GM19238 (cell line): ENCODE results near the gene GAK.
"Not testable (repeated sequence)": the region's sequence is repeated elsewhere in the genome, so short reads cannot be mapped to it uniquely, and the experiment has no call there.

ENCODE experiments used
- DNase-seq: peaks from one replicate; pipeline ENCODE4 v3.0.0; 2011; ENCODE audit warnings: low spot score; ENCODE audit not compliant: insufficient read length

The GAK gene

GRCh38 chr4:819401-820229 lies 112.5 kb downstream of the GAK start:
- no peak for DNase-seq

- no peak for DNase-seq
Measured at GRCh38 chr4:818106-818921, 113.8 kb downstream of the GAK start.

DNA sequence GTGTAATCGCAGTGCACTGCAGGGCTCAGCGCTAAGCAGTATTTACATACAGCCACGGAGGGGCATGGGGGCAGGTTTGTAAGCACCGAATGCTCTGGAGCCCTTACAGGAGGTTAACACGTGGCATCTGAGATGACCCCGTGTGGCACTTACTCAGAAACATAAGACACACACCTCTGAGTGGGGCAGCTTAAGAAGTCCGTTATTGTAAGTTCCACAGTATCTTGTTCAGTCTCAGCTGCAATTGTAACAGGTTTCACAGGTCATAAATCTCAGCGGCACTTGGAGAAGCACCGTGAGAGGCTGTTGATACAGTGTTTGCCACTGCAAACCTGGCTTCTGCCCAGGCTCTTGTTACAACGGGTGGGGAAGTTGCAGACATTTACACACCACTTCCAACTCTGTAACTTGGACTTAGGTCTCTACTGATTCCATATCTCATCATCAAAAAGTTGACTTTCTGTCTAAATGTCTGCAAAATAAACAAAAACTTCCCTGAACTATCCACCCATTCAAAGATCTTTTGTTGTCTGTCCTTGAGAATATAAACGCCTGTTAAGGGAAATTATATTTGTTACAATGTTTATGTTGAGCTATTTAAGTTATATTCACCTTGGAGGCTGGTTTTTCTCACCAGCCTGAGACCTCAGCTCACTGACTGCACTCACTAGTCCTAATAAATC lies 116.5 kb downstream of the GAK start:
- no peak for DNase-seq

DNA sequence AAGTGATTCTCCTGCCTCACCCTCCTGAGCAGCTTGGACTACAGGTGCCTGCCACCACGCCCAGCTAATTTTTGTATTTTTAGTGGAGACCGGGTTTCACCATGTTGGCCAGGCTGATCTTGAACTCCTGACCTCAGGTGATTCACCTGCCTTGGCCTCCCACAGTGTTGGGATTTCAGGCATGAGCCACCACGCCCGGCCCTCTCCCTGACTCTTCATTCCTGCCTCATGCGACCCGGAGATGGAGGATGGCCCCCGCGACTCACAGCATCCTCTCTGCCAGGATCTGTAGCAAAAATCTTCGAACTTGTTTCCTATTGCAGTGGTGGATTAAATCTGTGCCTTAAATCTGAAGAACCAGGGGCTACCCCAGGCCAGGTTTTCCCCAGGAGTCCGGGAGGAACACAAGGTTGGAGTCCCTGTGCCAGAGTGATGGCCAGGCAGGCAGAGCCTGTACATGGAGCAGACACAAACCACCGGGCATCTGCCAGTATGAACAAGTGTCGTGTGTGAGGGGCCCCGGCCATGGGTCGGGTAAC lies 117.7 kb downstream of the GAK start:
- no peak for DNase-seq

- DNase-seq: no peak
Measured at GRCh38 chr4:813900-814299, 118.2 kb downstream of the GAK start.

DNA sequence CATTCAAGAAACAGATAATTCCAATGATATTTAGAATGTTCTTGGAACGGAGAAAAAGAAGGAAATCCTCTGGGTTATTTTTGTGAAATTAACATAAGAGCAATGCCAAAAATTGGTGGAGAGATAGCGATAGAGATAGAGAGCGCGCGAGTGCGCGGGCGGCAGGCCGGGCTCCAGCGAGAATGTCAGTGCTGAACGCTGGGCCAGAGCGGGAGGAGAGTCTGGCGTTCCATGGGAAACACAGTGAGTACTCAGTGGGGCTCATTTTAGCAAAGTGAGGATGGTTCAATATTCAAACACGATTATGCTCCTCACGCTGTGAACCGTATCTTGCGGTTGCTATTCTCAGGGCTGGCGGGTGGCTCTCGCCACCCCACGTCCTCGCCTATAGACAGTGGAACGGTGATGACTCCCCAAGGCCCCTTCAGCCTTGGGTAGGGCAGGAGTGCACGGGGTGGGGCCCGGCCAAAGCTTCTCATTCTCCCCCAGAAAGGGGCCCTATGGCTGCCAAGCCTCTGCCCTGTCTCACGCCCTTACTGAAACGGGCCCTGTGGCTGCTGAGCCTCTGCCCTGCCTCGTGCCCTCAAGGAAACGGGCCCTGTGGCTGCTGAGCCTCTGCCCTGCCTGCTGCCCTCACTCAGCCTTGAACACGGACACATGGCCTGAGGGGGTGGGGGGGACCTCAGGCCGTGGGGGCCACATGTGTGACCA lies 123.1 kb downstream of the GAK start:
- DNase-seq: no peak

DNA sequence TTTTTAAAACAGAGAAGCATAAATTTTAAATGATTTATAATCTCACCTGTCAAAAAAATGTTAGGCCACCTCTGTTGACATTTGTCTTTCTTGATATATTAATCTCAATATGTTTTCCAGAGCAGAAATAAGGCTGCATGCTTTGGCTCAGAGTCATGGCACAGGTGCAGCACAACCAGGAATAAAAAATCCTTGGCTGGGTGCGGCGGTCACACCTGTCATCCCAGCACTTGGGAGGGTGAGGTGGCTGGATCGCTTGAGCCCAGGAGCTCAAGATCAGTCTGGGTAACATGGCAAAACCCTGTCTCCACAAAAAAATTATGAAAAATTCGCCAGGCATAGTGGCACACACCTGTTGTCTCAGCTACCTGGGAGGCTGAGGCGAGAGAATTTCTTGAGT lies 124.3 kb downstream of the GAK start:
- DNase-seq: no peak

GRCh38 chr4:806979-807378 lies 125.1 kb downstream of the GAK start:
- DNase-seq: not testable (repeated sequence)

- no peak for DNase-seq
Measured at GRCh38 chr4:804804-805203, 127.3 kb downstream of the GAK start.

GRCh38 chr4:803884-804283 lies 128.2 kb downstream of the GAK start:
- no peak for DNase-seq

GRCh38 chr4:801436-802124 lies 130.5 kb downstream of the GAK start:
- DNase-seq: no peak
